Thyroid gland (tissue), 4 donors: Measurements from ENCODE around the gene ATP6V0C. TPM values are rescaled to one million over a fixed set of nuclear protein-coding genes. Genes with fewer than 3 reads are reported as not detected.

ENCODE experiments used
- DNase-seq, 2 donors: peaks; one replicate each; pipeline ENCODE4 v3.0.0-alpha.2; 2019
- H3K27ac ChIP-seq, 3 donors: fragments of 200-600 bp; sonication (generic); 1 replicate in 2 of 3; 2 replicates in 1 of 3; pipeline ENCODE4 v1.5.1; 2016 to 2019; ENCODE audit warnings: mild to moderate bottlenecking in 1 of 3, moderate library complexity in 1 of 3
- H3K27me3 ChIP-seq: fragments of 200-600 bp; sonication (generic); one replicate; pipeline ENCODE4 v1.5.1; 2019
- H3K36me3 ChIP-seq, 2 donors: fragments of 200-600 bp; sonication (generic); one replicate each; pipeline ENCODE4 v1.5.1; 2016 to 2019
- H3K4me1 ChIP-seq, 2 donors: fragments of 200-600 bp; sonication (generic); one replicate each; pipeline ENCODE4 v1.5.1; 2017 to 2019
- H3K4me3 ChIP-seq, 3 donors: fragments of 200-600 bp; sonication (generic); replicated peaks in 1 of 3; 1 replicate in 2 of 3; 2 replicates in 1 of 3; pipeline ENCODE4 v1.5.1; 2016; ENCODE audit warnings: mild to moderate bottlenecking in 1 of 3
- H3K9me3 ChIP-seq: fragments of 200-600 bp; sonication (generic); one replicate; pipeline ENCODE4 v1.5.1; 2017
- POLR2A ChIP-seq, 2 donors: fragments of 450-650 bp; IDR thresholded peaks; one replicate each; pipeline ENCODE4 v1.6.1; 2017; ENCODE audit warnings: antibody characterized with exemption in 2 of 2, mild to moderate bottlenecking in 2 of 2, moderate library complexity in 1 of 2
- WGBS, 2 donors: methylation state at CpG; one replicate each; pipeline ENCODE4 v1.1.5; 2017; 5-methylcytosine and 5-hydroxymethylcytosine counted together
- intact Hi-C: fragments of 100-400 bp; cut with DNase I; formaldehyde crosslinking; loops from one replicate; pipeline ENCODE4 v1.15.1; 2023
- total RNA-seq, 4 donors: library from RNA; depleted of rRNA; stranded (reverse); fragments of >200 nt; gene quantifications; one replicate each; pipeline ENCODE4 v1.2.3, GENCODE V29; 2016
- TF ChIP-seq, protein P1 (sequence below), 6 experiments: fragments of 200-600 bp in 3 of 6; fragments of 450-650 bp in 3 of 6; sonication (generic) in 3 of 6; IDR thresholded peaks; one replicate each; pipeline ENCODE4 v1.5.1; 2016 to 2019; ENCODE audit warnings: antibody characterized with exemption in 6 of 6, mild to moderate bottlenecking in 2 of 6, inconsistent platforms in 1 of 6, moderate library complexity in 1 of 6

The ATP6V0C gene
- total RNA-seq, 4 donors from 2014 or later = 33.1 to 62.1 (median 36.3) TPM

GRCh38 chr16:2472885-2473445 lies 40.8 kb upstream of the ATP6V0C start:
- Histone ChIP-seq H3K27me3 (no peaks in the 10 kb centered on the region), H3K4me1 (peaks cover 31 to 62% of the 10 kb centered on the region in 2 donors), H3K9me3 (no peaks in the 10 kb centered on the region), H3K4me3 (no peak overlapping the region), H3K36me3 (no peaks in the 10 kb centered on the region), H3K27ac (no peak overlapping the region)
- intact Hi-C loops = no loop called here
- DNase-seq = no peak
- 90 to 96% methylated on average over 7 to 13 of the region's 14 CpGs for WGBS, 2 donors
- TF ChIP-seq, protein P1, sequence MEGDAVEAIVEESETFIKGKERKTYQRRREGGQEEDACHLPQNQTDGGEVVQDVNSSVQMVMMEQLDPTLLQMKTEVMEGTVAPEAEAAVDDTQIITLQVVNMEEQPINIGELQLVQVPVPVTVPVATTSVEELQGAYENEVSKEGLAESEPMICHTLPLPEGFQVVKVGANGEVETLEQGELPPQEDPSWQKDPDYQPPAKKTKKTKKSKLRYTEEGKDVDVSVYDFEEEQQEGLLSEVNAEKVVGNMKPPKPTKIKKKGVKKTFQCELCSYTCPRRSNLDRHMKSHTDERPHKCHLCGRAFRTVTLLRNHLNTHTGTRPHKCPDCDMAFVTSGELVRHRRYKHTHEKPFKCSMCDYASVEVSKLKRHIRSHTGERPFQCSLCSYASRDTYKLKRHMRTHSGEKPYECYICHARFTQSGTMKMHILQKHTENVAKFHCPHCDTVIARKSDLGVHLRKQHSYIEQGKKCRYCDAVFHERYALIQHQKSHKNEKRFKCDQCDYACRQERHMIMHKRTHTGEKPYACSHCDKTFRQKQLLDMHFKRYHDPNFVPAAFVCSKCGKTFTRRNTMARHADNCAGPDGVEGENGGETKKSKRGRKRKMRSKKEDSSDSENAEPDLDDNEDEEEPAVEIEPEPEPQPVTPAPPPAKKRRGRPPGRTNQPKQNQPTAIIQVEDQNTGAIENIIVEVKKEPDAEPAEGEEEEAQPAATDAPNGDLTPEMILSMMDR (IDR thresholded peaks at IDR 0.05) = no peak
- TF ChIP-seq POLR2A (IDR thresholded peaks at IDR 0.05) = no peak

DNA sequence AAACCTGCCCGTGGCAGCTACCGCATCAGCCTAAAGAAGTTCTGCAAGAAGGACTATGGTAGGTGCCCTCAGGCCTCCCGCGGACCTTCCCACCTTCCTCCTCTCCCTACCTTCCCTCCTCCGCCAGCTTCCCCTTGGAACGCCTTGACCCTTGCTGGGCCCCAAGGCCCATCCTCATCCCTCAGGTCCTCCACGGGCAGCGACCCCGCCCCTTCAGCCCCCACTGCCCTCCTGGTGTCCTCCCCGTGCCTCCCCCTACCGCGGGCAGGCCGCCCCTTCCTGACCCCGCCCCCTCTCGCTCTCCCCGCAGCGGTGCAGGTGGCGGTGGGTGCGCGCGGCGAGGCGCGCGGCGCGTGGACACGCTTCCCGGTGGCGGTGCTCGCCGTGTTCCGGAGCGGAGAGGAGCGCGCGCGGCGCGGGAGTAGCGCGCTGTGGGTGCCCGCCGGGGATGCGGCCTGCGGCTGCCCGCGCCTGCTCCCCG lies 40.3 kb upstream of the ATP6V0C start:
- TF ChIP-seq, protein P1 (IDR thresholded peaks at IDR 0.05) = no peak
- TF ChIP-seq POLR2A (IDR thresholded peaks at IDR 0.05) = no peak
- DNase-seq = no peak
- Histone ChIP-seq H3K27ac (no peak overlapping the region), H3K36me3 (no peaks in the 10 kb centered on the region), H3K9me3 (no peaks in the 10 kb centered on the region), H3K4me1 (peaks cover 29 to 62% of the 10 kb centered on the region in 2 donors), H3K4me3 (no peak overlapping the region), H3K27me3 (no peaks in the 10 kb centered on the region)
- WGBS, 2 donors = 16% methylated on average over 15 to 17 of the region's 49 CpGs
- intact Hi-C loops = no loop called here

DNA sequence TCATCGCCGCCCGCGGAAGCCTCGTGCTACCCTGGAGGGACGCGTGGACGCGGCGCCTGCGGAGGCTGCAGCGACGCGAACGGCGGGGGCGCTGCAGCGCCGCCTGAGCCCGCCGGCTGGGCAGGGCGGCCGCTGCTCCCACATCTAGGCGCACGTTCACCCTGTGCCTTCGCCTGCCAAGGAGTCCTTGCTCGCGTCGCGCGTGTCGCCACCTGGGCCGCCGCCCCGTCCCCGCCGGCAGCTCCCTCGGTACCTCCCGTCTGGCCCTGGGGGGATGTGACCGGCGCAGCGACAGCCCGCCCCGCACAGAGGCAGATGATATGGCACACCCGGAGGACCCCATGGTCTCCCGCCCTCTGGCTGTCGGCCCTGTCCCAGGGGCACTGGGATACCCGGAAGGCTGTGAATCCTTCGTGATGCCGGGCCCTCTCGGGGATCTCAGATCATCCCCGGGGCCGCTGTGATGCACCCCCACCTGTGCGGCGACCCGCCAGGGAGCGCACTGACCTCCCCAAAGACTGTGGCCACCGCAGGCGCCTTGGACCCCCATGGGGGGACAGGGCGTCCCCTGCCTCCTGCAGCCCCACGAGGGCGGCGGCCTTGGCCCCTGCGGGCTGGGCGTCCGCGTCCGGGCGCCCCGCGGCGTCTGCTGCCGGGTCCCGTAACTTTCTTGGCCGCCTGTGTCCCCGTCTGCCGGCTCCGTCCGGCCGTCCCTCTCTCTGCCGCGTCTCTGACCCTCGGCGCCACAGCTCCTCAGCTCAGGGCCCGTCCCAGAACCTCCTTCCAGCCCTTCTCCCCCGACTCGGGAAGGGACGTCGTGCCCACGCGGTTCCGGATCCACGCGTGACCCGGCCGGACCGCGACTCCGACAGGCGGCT lies 39.5 kb upstream of the ATP6V0C start:
- H3K4me3 ChIP-seq = peak overlapping the region; percentile 27 to 81 (median 75)
- H3K4me1 ChIP-seq = peaks cover 22 to 54% of the 10 kb centered on the region in 2 donors
- DNase-seq = peak; percentile 54 to 56
- H3K27me3 ChIP-seq = no peaks in the 10 kb centered on the region
- no peaks in the 10 kb centered on the region for H3K36me3 ChIP-seq
- intact Hi-C loops = no loop called here
- H3K9me3 ChIP-seq = no peaks in the 10 kb centered on the region
- TF ChIP-seq, protein P1 (IDR thresholded peaks at IDR 0.05) = peak in 4 of 6 experiments; percentile 4 to 63 (median 36)
- TF ChIP-seq POLR2A (IDR thresholded peaks at IDR 0.05) = peak in 1 of 2 donors; percentile 17
- WGBS, 2 donors = 0 to 1% methylated on average over 16 to 18 of the region's 100 CpGs
- H3K27ac ChIP-seq = peak overlapping the region; percentile 78 to 95 (median 86)

DNA sequence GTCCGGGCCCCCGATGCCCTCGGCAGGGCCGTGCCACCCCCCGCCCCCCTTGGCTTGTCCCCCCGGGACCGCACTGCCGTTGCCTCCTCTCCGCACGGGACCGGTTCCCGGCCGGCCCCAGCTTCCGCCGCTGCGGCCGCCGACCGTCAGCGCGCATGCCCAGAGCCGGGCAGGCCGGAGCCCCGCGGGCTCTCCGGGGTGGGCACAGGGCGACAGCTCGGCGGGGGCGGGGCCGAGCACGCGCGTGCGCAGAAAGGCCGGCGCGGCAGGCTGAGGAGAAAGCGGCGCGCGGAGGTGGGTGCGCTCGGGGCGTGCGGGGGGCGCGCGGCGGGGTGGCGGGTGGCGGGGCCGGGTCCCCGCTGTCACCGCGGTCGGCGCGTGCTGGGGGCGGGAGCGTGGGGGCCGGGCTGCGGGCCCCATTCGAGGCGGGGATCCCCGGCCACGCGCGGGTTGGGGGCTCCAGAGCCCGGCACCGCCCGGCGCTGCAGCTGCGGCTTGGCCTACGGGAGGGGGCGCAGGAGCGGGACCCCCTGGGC lies 38.8 kb upstream of the ATP6V0C start, which contains the start of gene TBC1D24:
Gene TBC1D24 (plus strand): TSS at position 251 of the 536 bp plus-strand sequence. CDS start 21,022 bp downstream, outside the sequence.
- Histone ChIP-seq H3K9me3 (no peaks in the 10 kb centered on the region), H3K4me3 (peak within 1 kb of the TSS; percentile 43 to 81 (median 75)), H3K27ac (peak within 1 kb of the TSS; percentile 78 to 95 (median 86)), H3K4me1 (peaks cover 19 to 50% of the 10 kb centered on the region in 2 donors), H3K36me3 (no peaks in the 10 kb centered on the region), H3K27me3 (no peaks in the 10 kb centered on the region)
- peak in 1 of 2 donors; percentile 79 for TF ChIP-seq POLR2A (IDR thresholded peaks at IDR 0.05)
- TF ChIP-seq, protein P1 (IDR thresholded peaks at IDR 0.05) = no peak
- peak; percentile 87 for DNase-seq
- intact Hi-C loops = no loop called here
- WGBS, 2 donors = 0% methylated on average over 20 of the region's 77 CpGs; no CpG with 5 or more reads in 1 of the 2 donors
